B cell (primary cell): Measurements from ENCODE around the gene HOXA4. TPM values are rescaled to one million over a fixed set of nuclear protein-coding genes. Genes with fewer than 3 reads are reported as not detected.

ENCODE experiments used
- ATAC-seq: fragments of 200-7000 bp; cut with Tn5 transposase; one replicate; pipeline ENCODE4 v1.10.0; 2021; ENCODE audit warnings: low read depth, mild to moderate bottlenecking, moderate number of reproducible peaks, moderate library complexity
- CTCF ChIA-PET: fragments of 350-600 bp; sonication (Branson Sonifier 250); formaldehyde crosslinking; loops from one replicate; lab custom pipeline; 2021; ENCODE audit warnings: antibody characterized with exemption, inconsistent platforms; lab: Charles Lee
- POLR2A ChIA-PET: fragments of 350-600 bp; sonication (Branson Sonifier 250); formaldehyde crosslinking; loops from one replicate; lab custom pipeline; 2021; ENCODE audit warnings: antibody characterized with exemption; lab: Charles Lee
- DNase-seq: peaks from one replicate; pipeline ENCODE4 v3.0.0; 2013
- H2AFZ ChIP-seq: 2 replicates; pipeline ENCODE4 v1.6.1; 2012; ENCODE audit warnings: mild to moderate bottlenecking, low read depth, low read length; ENCODE audit not compliant: insufficient read depth, poor library complexity, severe bottlenecking
- H3K27ac ChIP-seq, 2 donors: 1 replicate in 1 of 2; 2 replicates in 1 of 2; pipeline ENCODE4 v1.5.1; 2012 to 2013; ENCODE audit warnings: low read length in 2 of 2, mild to moderate bottlenecking in 2 of 2, moderate library complexity in 1 of 2
- H3K27me3 ChIP-seq, 4 experiments: fragments of 200-600 bp in 1 of 4; sonication (generic) in 1 of 4; replicated peaks in 1 of 4; 1 replicate in 2 of 4; 2 replicates in 2 of 4; pipeline versions ENCODE4 v1.6.1 to v1.7.0; 2013 to 2016; ENCODE audit warnings: low read length in 3 of 4, mild to moderate bottlenecking in 2 of 4, mixed read lengths in 1 of 4, moderate library complexity in 1 of 4; ENCODE audit not compliant: insufficient read depth in 4 of 4, control insufficient read depth in 3 of 4; ENCODE audit errors: control extremely low read depth in 1 of 4
- H3K36me3 ChIP-seq, 2 experiments: replicated peaks in 1 of 2; 1 replicate in 1 of 2; 2 replicates in 1 of 2; pipeline versions ENCODE4 v1.6.1 to v1.7.1; 2013; ENCODE audit warnings: low read length in 1 of 2; ENCODE audit not compliant: insufficient read depth in 2 of 2, control insufficient read depth in 1 of 2; ENCODE audit errors: control extremely low read depth in 1 of 2, extremely low read depth in 1 of 2
- H3K4me1 ChIP-seq, 2 donors: fragments of 200-600 bp in 1 of 2; sonication (generic) in 1 of 2; 1 replicate in 1 of 2; 2 replicates in 1 of 2; pipeline versions ENCODE4 v1.5.1 to v1.6.1; 2013 to 2017; ENCODE audit warnings: low read length in 2 of 2; ENCODE audit not compliant: control insufficient read depth in 2 of 2, insufficient read depth in 2 of 2
- H3K4me2 ChIP-seq: replicated peaks from 2 replicates; pipeline ENCODE3; 2012; ENCODE audit warnings: mild to moderate bottlenecking, low read depth, low read length; ENCODE audit not compliant: poor library complexity, severe bottlenecking
- H3K4me3 ChIP-seq, 5 experiments: fragments of 200-600 bp in 1 of 5; sonication (generic) in 1 of 5; 1 replicate in 3 of 5; 2 replicates in 2 of 5; pipeline versions ENCODE4 v1.5.1 to v1.7.0; 2011 to 2016; ENCODE audit warnings: low read length in 4 of 5, mild to moderate bottlenecking in 4 of 5, low read depth in 2 of 5, control low read depth in 1 of 5, moderate library complexity in 1 of 5; ENCODE audit not compliant: insufficient read depth in 1 of 5; ENCODE audit errors: control extremely low read depth in 1 of 5, extremely low read depth in 1 of 5
- H3K79me2 ChIP-seq: fragments of 200-600 bp; sonication (generic); one replicate; pipeline ENCODE4 v1.6.0; 2016; ENCODE audit warnings: low read length; ENCODE audit not compliant: control insufficient read depth, insufficient read depth
- H3K9ac ChIP-seq: fragments of 200-600 bp; sonication (generic); 2 replicates; pipeline ENCODE4 v1.6.1; 2017; ENCODE audit warnings: mild to moderate bottlenecking, low read length, moderate library complexity
- H3K9me3 ChIP-seq, 3 donors: one replicate each; pipeline versions ENCODE4 v1.6.1 to v1.7.1; 2013; ENCODE audit warnings: low read length in 2 of 3; ENCODE audit not compliant: control insufficient read depth in 2 of 3, insufficient read depth in 1 of 3; ENCODE audit errors: control extremely low read depth in 1 of 3
- H4K20me1 ChIP-seq: 2 replicates; pipeline ENCODE4 v1.6.0; 2012; ENCODE audit warnings: mild to moderate bottlenecking, low read length; ENCODE audit not compliant: insufficient read depth, control insufficient read depth, poor library complexity, severe bottlenecking
- H3K27ac Mint-ChIP-seq: one replicate; pipeline ENCODE4 v1.8.0; 2021; ENCODE audit warnings: mixed read lengths
- H3K27me3 Mint-ChIP-seq: one replicate; pipeline ENCODE4 v1.8.0; 2021; ENCODE audit warnings: mixed read lengths
- H3K4me1 Mint-ChIP-seq: one replicate; pipeline ENCODE4 v1.8.0; 2021; ENCODE audit warnings: mixed read lengths
- H3K4me3 Mint-ChIP-seq: one replicate; pipeline ENCODE4 v1.8.0; 2021; ENCODE audit warnings: mixed read lengths
- H3K9me3 Mint-ChIP-seq: one replicate; pipeline ENCODE4 v1.8.0; 2022; ENCODE audit warnings: mixed read lengths; ENCODE audit not compliant: insufficient read depth
- EZH2 ChIP-seq: IDR thresholded peaks from 2 replicates; pipeline ENCODE4 v1.6.1; 2012; ENCODE audit warnings: borderline replicate concordance, low read depth, mild to moderate bottlenecking, moderate library complexity, low read length; ENCODE audit not compliant: insufficient read depth, poor library complexity, severe bottlenecking
- WGBS: methylation state at CpG from one replicate; pipeline ENCODE4 v1.1.5; 2013; ENCODE audit warnings: missing lambda C conversion rate; ENCODE audit not compliant: insufficient coverage; 5-methylcytosine and 5-hydroxymethylcytosine counted together
- intact Hi-C: fragments of 100-400 bp; cut with micrococcal nuclease; formaldehyde crosslinking; loops from one replicate; pipeline ENCODE4 v1.10.0; 2022
- polyA plus RNA-seq: library from polyadenylated mRNA; depleted of rRNA; stranded (reverse); fragments of >200 nt; gene quantifications from 2 replicates; pipeline ENCODE4 v1.2.3, GENCODE V29; 2012
- total RNA-seq, 2 donors: library from RNA; stranded (reverse); fragments of 120-200 nt in 1 of 2; gene quantifications; 1 replicate in 1 of 2; 2 replicates in 1 of 2; pipeline versions ENCODE4 v1.2.3 to v1.2.4, GENCODE V29; 2013 to 2022
- TF ChIP-seq, protein P1 (sequence below): fragments of 200-600 bp; IDR thresholded peaks from one replicate; pipeline ENCODE4 v1.8.0; 2022; ENCODE audit warnings: antibody characterized with exemption, mild to moderate bottlenecking

Gene HOXA4
- total and polyA plus RNA-seq, 2 donors (not counting 1 experiment from before 2014, with no cell fraction given): 0.30 TPM; not detected in 1

DNA sequence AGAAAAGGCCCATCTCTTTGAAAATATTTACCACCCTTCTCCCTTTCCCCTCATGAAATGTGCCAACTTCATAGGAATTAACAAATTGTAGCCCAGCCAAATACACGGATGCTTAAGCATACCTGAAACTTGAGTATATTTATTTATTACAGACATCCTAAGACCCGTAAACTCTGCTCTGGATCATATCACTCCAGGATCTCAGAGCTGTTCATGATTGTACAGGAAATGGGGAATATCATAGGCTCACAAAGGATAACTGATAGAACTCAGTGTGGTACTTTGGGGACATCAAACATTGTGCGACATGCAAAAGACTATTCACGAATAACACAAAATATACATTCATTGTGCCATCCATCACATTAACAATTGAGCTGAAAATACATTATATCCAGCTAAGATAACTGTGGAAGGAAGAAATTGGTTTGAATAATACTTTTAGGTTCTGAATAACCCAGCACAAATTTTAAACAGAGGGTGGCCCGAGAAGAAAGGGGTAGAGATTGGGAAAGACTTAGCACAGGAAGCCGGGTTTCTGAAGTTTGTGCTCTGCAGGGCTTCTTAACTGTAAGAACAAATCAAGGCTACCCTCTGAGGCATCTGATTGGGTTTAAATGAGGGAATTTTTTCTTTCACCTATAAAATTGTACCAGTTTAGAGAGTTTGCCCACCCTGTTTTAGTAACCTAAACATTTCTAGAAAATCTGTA, 37.2 kb downstream of the HOXA4 start:
- Histone ChIP-seq H3K79me2 (no peaks in the 10 kb centered on the region), H3K27ac (no peak overlapping the region), H3K4me1 (peaks cover 24 to 32% of the 10 kb centered on the region in 2 donors), H3K4me3 (no peak overlapping the region), H3K4me2 (no peak overlapping the region), H4K20me1 (peaks cover 7% of the 10 kb centered on the region), H2AFZ (no peak overlapping the region), H3K9me3 (peaks cover 0 to 15% (median 3%) of the 10 kb centered on the region in 3 donors), H3K9ac (no peak overlapping the region), H3K27me3 (peaks cover 5 to 78% (median 47%) of the 10 kb centered on the region in 4 experiments), H3K36me3 (no peaks in the 10 kb centered on the region)
- CTCF ChIA-PET: interaction anchor here (0.6 to 1.2 kb wide), 3 partner anchors 70 to 988 kb away, joined by 3 to 5 read pairs (median 4); no protein-coding TSS in a partner anchor
- POLR2A ChIA-PET: interaction anchor here (0.9 kb wide), 1 partner anchor 16 kb away, joined by 3 read pairs; no protein-coding TSS in a partner anchor
- no peak for TF ChIP-seq EZH2
- TF ChIP-seq, protein P1, sequence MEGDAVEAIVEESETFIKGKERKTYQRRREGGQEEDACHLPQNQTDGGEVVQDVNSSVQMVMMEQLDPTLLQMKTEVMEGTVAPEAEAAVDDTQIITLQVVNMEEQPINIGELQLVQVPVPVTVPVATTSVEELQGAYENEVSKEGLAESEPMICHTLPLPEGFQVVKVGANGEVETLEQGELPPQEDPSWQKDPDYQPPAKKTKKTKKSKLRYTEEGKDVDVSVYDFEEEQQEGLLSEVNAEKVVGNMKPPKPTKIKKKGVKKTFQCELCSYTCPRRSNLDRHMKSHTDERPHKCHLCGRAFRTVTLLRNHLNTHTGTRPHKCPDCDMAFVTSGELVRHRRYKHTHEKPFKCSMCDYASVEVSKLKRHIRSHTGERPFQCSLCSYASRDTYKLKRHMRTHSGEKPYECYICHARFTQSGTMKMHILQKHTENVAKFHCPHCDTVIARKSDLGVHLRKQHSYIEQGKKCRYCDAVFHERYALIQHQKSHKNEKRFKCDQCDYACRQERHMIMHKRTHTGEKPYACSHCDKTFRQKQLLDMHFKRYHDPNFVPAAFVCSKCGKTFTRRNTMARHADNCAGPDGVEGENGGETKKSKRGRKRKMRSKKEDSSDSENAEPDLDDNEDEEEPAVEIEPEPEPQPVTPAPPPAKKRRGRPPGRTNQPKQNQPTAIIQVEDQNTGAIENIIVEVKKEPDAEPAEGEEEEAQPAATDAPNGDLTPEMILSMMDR: no peak
- Mint-ChIP-seq H3K27me3 (peaks cover 61% of the 10 kb centered on the region), H3K4me3 (no peak overlapping the region), H3K9me3 (no peaks in the 10 kb centered on the region), H3K4me1 (peaks cover 25% of the 10 kb centered on the region), H3K27ac (no peak overlapping the region)
- DNase-seq (no peak), ATAC-seq (no peak)
- intact Hi-C loops: no loop called here
- WGBS: 60% methylated on average over 1 of the region's 6 CpGs

DNA sequence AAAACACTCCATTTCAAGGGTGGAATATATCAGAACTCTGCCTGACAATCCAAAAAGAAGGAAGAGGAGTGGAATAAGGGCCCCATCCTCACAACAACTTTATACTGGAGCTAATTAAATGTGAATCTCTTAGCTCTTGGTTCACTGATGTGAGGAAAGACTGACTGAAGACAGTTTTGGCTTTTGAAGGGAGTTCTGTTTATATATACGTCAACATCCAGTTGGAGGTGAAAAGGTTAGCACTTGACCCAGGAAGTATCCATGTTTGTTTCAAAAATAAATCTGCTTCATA, 37.8 kb downstream of the HOXA4 start:
- WGBS: no CpG with 5 or more reads among the region's 1 CpG
- intact Hi-C loops: no loop called here
- ATAC-seq: no peak
- peaks cover 5 to 77% (median 47%) of the 10 kb centered on the region in 4 experiments for H3K27me3 ChIP-seq
- H3K4me1 ChIP-seq: peaks cover 24 to 32% of the 10 kb centered on the region in 2 donors
- no peak overlapping the region for H3K4me3 Mint-ChIP-seq
- no peak overlapping the region for H3K4me3 ChIP-seq
- DNase-seq: no peak
- TF ChIP-seq EZH2: no peak
- TF ChIP-seq, protein P1: no peak
- H3K9me3 Mint-ChIP-seq: no peaks in the 10 kb centered on the region
- H3K36me3 ChIP-seq: no peaks in the 10 kb centered on the region
- H3K27ac Mint-ChIP-seq: no peak overlapping the region
- no peak overlapping the region for H2AFZ ChIP-seq
- H3K27ac ChIP-seq: no peak overlapping the region
- no peak overlapping the region for H3K4me2 ChIP-seq
- H3K27me3 Mint-ChIP-seq: peaks cover 60% of the 10 kb centered on the region
- peaks cover 26% of the 10 kb centered on the region for H3K4me1 Mint-ChIP-seq
- peaks cover 0 to 15% (median 3%) of the 10 kb centered on the region in 3 donors for H3K9me3 ChIP-seq
- H3K79me2 ChIP-seq: no peaks in the 10 kb centered on the region
- CTCF ChIA-PET: interaction anchor here (0.6 to 1.2 kb wide), 2 partner anchors 406 to 988 kb away, joined by 4 to 5 read pairs; no protein-coding TSS in a partner anchor
- peaks cover 1% of the 10 kb centered on the region for H4K20me1 ChIP-seq
- no peak overlapping the region for H3K9ac ChIP-seq
- POLR2A ChIA-PET: interaction anchor here (0.9 kb wide), 1 partner anchor 16 kb away, joined by 3 read pairs; no protein-coding TSS in a partner anchor
